Activated CD8-positive, alpha-beta memory T cell treated with anti-CD3 and anti-CD28 coated beads, Interleukin-2, amount 50 U/mL, for 1 hour (primary cell): ENCODE measurements around the gene TMEM270.
"Not testable (repeated sequence)": the region's sequence is repeated elsewhere in the genome, so short reads cannot be mapped to it uniquely, and the experiment has no call there.

Source experiments
- DNase-seq: peaks from one replicate; pipeline ENCODE4 v3.0.0-alpha.2; 2020; ENCODE audit errors: extremely low read depth

The TMEM270 gene

GRCh38 chr7:73852500-73852899 is 8.5 kb upstream of the TMEM270 start:
- DNase-seq, result no peak

GRCh38 chr7:73856941-73857340 is 4.0 kb upstream of the TMEM270 start:
- DNase-seq, result no peak

GRCh38 chr7:73858807-73859206 is 2.2 kb upstream of the TMEM270 start:
- DNase-seq, result no peak

- DNase-seq, result no peak
Measured at GRCh38 chr7:73861305-73861704, 346 bp downstream of the TMEM270 start.

GRCh38 chr7:73864981-73865711 is 4.2 kb downstream of the TMEM270 start:
- no peak for DNase-seq

- no peak for DNase-seq
Measured at GRCh38 chr7:73865738-73866445, 4.9 kb downstream of the TMEM270 start.

- no peak for DNase-seq
Measured at GRCh38 chr7:73866446-73866767, 5.4 kb downstream of the TMEM270 start.

GRCh38 chr7:73869011-73869798 is 8.2 kb downstream of the TMEM270 start:
- DNase-seq, result no peak

- no peak for DNase-seq
Measured at GRCh38 chr7:73870041-73870492, 9.1 kb downstream of the TMEM270 start.

GRCh38 chr7:73871163-73872011 is 10.4 kb downstream of the TMEM270 start:
- DNase-seq, result no peak

GRCh38 chr7:73872056-73872908 is 11.3 kb downstream of the TMEM270 start:
- DNase-seq, result no peak

- DNase-seq, result no peak
Measured at GRCh38 chr7:73876361-73876760, 15.4 kb downstream of the TMEM270 start.

GRCh38 chr7:73876973-73877372 is 16.0 kb downstream of the TMEM270 start:
- DNase-seq, result no peak

GRCh38 chr7:73879977-73880681 is 19.2 kb downstream of the TMEM270 start:
- no peak for DNase-seq

GRCh38 chr7:73880755-73881328 is 19.9 kb downstream of the TMEM270 start:
- no peak for DNase-seq

- DNase-seq, result no peak
Measured at GRCh38 chr7:73881352-73882046, 20.5 kb downstream of the TMEM270 start.

GRCh38 chr7:73882047-73882402 is 21.1 kb downstream of the TMEM270 start:
- no peak for DNase-seq

- not testable (repeated sequence) for DNase-seq
Measured at GRCh38 chr7:73884867-73885422, 24.0 kb downstream of the TMEM270 start.

- DNase-seq, result no peak
Measured at GRCh38 chr7:73885433-73885974, 24.5 kb downstream of the TMEM270 start.
